IMR-90 (cell line): Measurements from ENCODE around the gene PDZRN3. TPM values are rescaled to one million over a fixed set of nuclear protein-coding genes. Genes with fewer than 3 reads are reported as not detected.

Experiments used
- ATAC-seq: fragments of 200-7000 bp; cut with Tn5 transposase; 2 replicates; pipeline ENCODE4 v1.9.1; 2020; ENCODE audit warnings: low read depth, mild to moderate bottlenecking, moderate library complexity
- BruUV-seq: library from RNA; stranded (reverse); fragments of 400-500 nt; replicated peaks from 2 replicates; lab custom pipeline; 2021; lab: Mats Ljungman, UMichigan
- CTCF ChIA-PET: fragments of 300-600 bp; formaldehyde crosslinking; extraction: SDS; loops from one replicate; lab custom pipeline; 2021; ENCODE audit warnings: antibody characterized with exemption; lab: Yijun Ruan, JAX
- POLR2A ChIA-PET: fragments of 300-600 bp; sonication (Branson Sonifier 250); formaldehyde crosslinking; loops from one replicate; lab custom pipeline; 2022; ENCODE audit warnings: antibody characterized with exemption; ENCODE audit not compliant: unreplicated experiment; lab: Charles Lee
- DNase-seq: peaks from one replicate; pipeline ENCODE4 v3.0.0; 2013
- H2AFZ ChIP-seq: replicated peaks from 2 replicates; pipeline ENCODE3; 2013; ENCODE audit warnings: low read length, mild to moderate bottlenecking; ENCODE audit not compliant: poor library complexity
- H2AK5ac ChIP-seq: 2 replicates; pipeline ENCODE4 v1.6.1; 2013; ENCODE audit warnings: low read depth, low read length, inconsistent platforms
- H2AK9ac ChIP-seq: replicated peaks from 2 replicates; pipeline ENCODE3; 2013; ENCODE audit warnings: mild to moderate bottlenecking, low read depth, low read length, moderate library complexity; ENCODE audit not compliant: poor library complexity
- H2BK120ac ChIP-seq: 2 replicates; pipeline ENCODE4 v1.6.1; 2013; ENCODE audit warnings: low read depth, low read length, inconsistent platforms
- H2BK15ac ChIP-seq: 3 replicates; pipeline ENCODE4 v1.6.1; 2013; ENCODE audit warnings: low read depth, low read length, inconsistent platforms
- H2BK20ac ChIP-seq: 2 replicates; pipeline ENCODE4 v1.6.1; 2013; ENCODE audit warnings: low read depth, mild to moderate bottlenecking, inconsistent platforms, low read length, moderate library complexity
- H2BK5ac ChIP-seq: 2 replicates; pipeline ENCODE4 v1.6.1; 2013; ENCODE audit warnings: mild to moderate bottlenecking, low read depth, low read length, inconsistent platforms; ENCODE audit not compliant: poor library complexity, severe bottlenecking
- H3K14ac ChIP-seq: replicated peaks from 2 replicates; pipeline ENCODE4 v1.6.1; 2013; ENCODE audit warnings: low read depth, low read length, inconsistent platforms
- H3K18ac ChIP-seq: 2 replicates; pipeline ENCODE4 v1.6.1; 2013; ENCODE audit warnings: low read depth, low read length, control low read depth
- H3K23ac ChIP-seq: 2 replicates; pipeline ENCODE4 v1.6.1; 2013; ENCODE audit warnings: low read depth, low read length, inconsistent platforms
- H3K27ac ChIP-seq: 2 replicates; pipeline ENCODE4 v1.5.1; 2013; ENCODE audit warnings: mild to moderate bottlenecking, control low read depth, low read length; ENCODE audit not compliant: insufficient read depth
- H3K27me3 ChIP-seq: 2 replicates; pipeline ENCODE4 v1.6.1; 2013; ENCODE audit warnings: low read length; ENCODE audit not compliant: control insufficient read depth, insufficient read depth
- H3K36me3 ChIP-seq: 2 replicates; pipeline ENCODE4 v1.6.1; 2013; ENCODE audit warnings: low read length, mixed read lengths; ENCODE audit not compliant: control insufficient read depth, insufficient read depth
- H3K4ac ChIP-seq: 2 replicates; pipeline ENCODE4 v1.6.1; 2013; ENCODE audit warnings: low read depth, low read length, inconsistent platforms
- H3K4me1 ChIP-seq: 2 replicates; pipeline ENCODE4 v1.6.1; 2013; ENCODE audit warnings: low read length, mixed read lengths; ENCODE audit not compliant: control insufficient read depth, insufficient read depth
- H3K4me2 ChIP-seq: 2 replicates; pipeline ENCODE4 v1.6.1; 2013; ENCODE audit warnings: low read depth, mild to moderate bottlenecking, control low read depth, low read length, moderate library complexity
- H3K4me3 ChIP-seq: 2 replicates; pipeline ENCODE4 v1.5.1; 2013; ENCODE audit warnings: low read depth, mild to moderate bottlenecking, control low read depth, low read length, moderate library complexity; ENCODE audit not compliant: insufficient read depth
- H3K56ac ChIP-seq: 2 replicates; pipeline ENCODE4 v1.6.1; 2013; ENCODE audit warnings: low read length, inconsistent platforms; ENCODE audit not compliant: insufficient read depth; ENCODE audit errors: extremely low read depth
- H3K79me1 ChIP-seq, 2 experiments: 2 replicates each; pipeline ENCODE4 v1.6.1; 2013; ENCODE audit warnings: low read length in 2 of 2, inconsistent platforms in 1 of 2, low read depth in 1 of 2
- H3K9ac ChIP-seq: 2 replicates; pipeline ENCODE4 v1.6.1; 2013; ENCODE audit warnings: low read depth, low read length, control low read depth
- H3K9me1 ChIP-seq: 2 replicates; pipeline ENCODE4 v1.6.1; 2013; ENCODE audit warnings: low read length, inconsistent platforms; ENCODE audit not compliant: insufficient read depth
- H3K9me3 ChIP-seq: 2 replicates; pipeline ENCODE4 v1.6.1; 2013; ENCODE audit warnings: low read length; ENCODE audit not compliant: control insufficient read depth, insufficient read depth
- H4K20me1 ChIP-seq: 2 replicates; pipeline ENCODE4 v1.6.1; 2013; ENCODE audit warnings: low read length, inconsistent platforms; ENCODE audit not compliant: insufficient read depth
- H4K5ac ChIP-seq: 2 replicates; pipeline ENCODE4 v1.6.1; 2013; ENCODE audit warnings: mild to moderate bottlenecking, low read depth, low read length, control low read depth
- H4K8ac ChIP-seq, 2 experiments: 2 replicates each; pipeline ENCODE4 v1.6.1; 2013; ENCODE audit warnings: low read depth in 2 of 2, low read length in 2 of 2, control low read depth in 1 of 2, inconsistent platforms in 1 of 2
- H4K91ac ChIP-seq: 2 replicates; pipeline ENCODE4 v1.6.1; 2013; ENCODE audit warnings: low read depth, low read length, inconsistent platforms; ENCODE audit not compliant: insufficient read depth
- BHLHE40 ChIP-seq: fragments of 150-350 bp; IDR thresholded peaks from 2 replicates; pipeline ENCODE4 v1.6.1; 2016; ENCODE audit warnings: mild to moderate bottlenecking, low read depth, low read length
- CHD1 ChIP-seq: IDR thresholded peaks from 2 replicates; pipeline ENCODE4 v1.6.1; 2012; ENCODE audit warnings: low read depth, low read length, improper control_type of control experiment
- CTCF ChIP-seq: conservative IDR thresholded peaks from 2 replicates; pipeline ENCODE4 v1.5.1; 2012; ENCODE audit warnings: mild to moderate bottlenecking, low read depth, low read length, improper control_type of control experiment
- ELK1 ChIP-seq: fragments of 150-350 bp; IDR thresholded peaks from 2 replicates; pipeline ENCODE4 v1.6.1; 2016; ENCODE audit warnings: low read depth, mild to moderate bottlenecking, low read length, moderate library complexity, borderline replicate concordance
- FOS ChIP-seq: fragments of 150-350 bp; IDR thresholded peaks from 2 replicates; pipeline ENCODE4 v1.6.1; 2016; ENCODE audit warnings: low read depth, low read length
- MAFK ChIP-seq: IDR thresholded peaks from 2 replicates; pipeline ENCODE4 v1.6.1; 2012; ENCODE audit warnings: low read depth, low read length, improper control_type of control experiment
- MAZ ChIP-seq: IDR thresholded peaks from 2 replicates; pipeline ENCODE4 v1.6.1; 2012; ENCODE audit warnings: low read depth, mild to moderate bottlenecking, low read length, improper control_type of control experiment, moderate library complexity, borderline replicate concordance
- MXI1 ChIP-seq: IDR thresholded peaks from 2 replicates; pipeline ENCODE4 v1.6.1; 2012; ENCODE audit warnings: low read depth, mild to moderate bottlenecking, low read length, moderate library complexity, borderline replicate concordance
- NFE2L2 ChIP-seq: fragments of 150-350 bp; IDR thresholded peaks from 2 replicates; pipeline ENCODE4 v1.6.1; 2016; ENCODE audit warnings: low read depth, mild to moderate bottlenecking, low read length
- SMC3 ChIP-seq: fragments of 150-350 bp; IDR thresholded peaks from 2 replicates; pipeline ENCODE4 v1.6.1; 2016; ENCODE audit warnings: low read depth, mild to moderate bottlenecking, antibody characterized with exemption, low read length, moderate library complexity
- WGBS, 2 experiments: methylation state at CpG; one replicate each; pipeline versions ENCODE4 v1.1.5 to v1.1.7; 2013; ENCODE audit warnings: missing lambda C conversion rate in 2 of 2; ENCODE audit not compliant: insufficient read length in 1 of 2; ENCODE audit errors: extremely low coverage in 2 of 2; 5-methylcytosine and 5-hydroxymethylcytosine counted together
- dilution Hi-C: fragments of 300-500 bp; cut with HindIII; formaldehyde crosslinking; loops from one replicate; pipeline ENCODE4 v1.14.3; 2018; ENCODE audit warnings: low sequenced_read_pairs; ENCODE audit not compliant: unreplicated experiment
- in situ Hi-C: fragments of 300-500 bp; cut with MboI; formaldehyde crosslinking; loops from 3 replicates; pipeline ENCODE4 v1.14.3; 2019; ENCODE audit warnings: low sequenced_read_pairs, inconsistent platforms, mixed read lengths
- intact Hi-C: fragments of 100-400 bp; cut with micrococcal nuclease; formaldehyde crosslinking; loops from 2 replicates; pipeline ENCODE4 v1.10.0; 2022
- polyA plus RNA-seq, 3 experiments: library from polyadenylated mRNA; depleted of rRNA; stranded (reverse); fragments of >200 nt; gene quantifications; 2 replicates each; pipeline ENCODE4 v1.2.3, GENCODE V29; 2012; ENCODE audit warnings: low replicate concordance in 1 of 3
- total RNA-seq: library from RNA; depleted of rRNA; stranded (reverse); fragments of >200 nt; gene quantifications from 2 replicates; pipeline ENCODE4 v1.2.3, GENCODE V29; 2012

The PDZRN3 gene
- total and polyA plus RNA-seq, 2 of the 4 experiments (the other 2 are of a cell fraction) = 9.4 to 17.0 TPM

GRCh38 chr3:73419179-73419803, 205.4 kb downstream of the PDZRN3 start:
- Histone ChIP-seq H4K91ac (peak overlapping the region; percentile 50; the same call in 1 of the 2 replicates), H4K8ac (peak overlapping the region; percentile 7 to 47; a peak in 2 of 4 replicates), H4K5ac (0 out of 2 replicates have a peak overlapping the region, but pooled peaks have one; percentile 2), H3K18ac (peak overlapping the region; percentile 7), H3K36me3 (no peaks in the 10 kb centered on the region), H2AK9ac (no peak overlapping the region), H2BK120ac (0 out of 2 replicates have a peak overlapping the region, but pooled peaks have one; percentile 1), H2AK5ac (no peak overlapping the region), H2BK20ac (0 out of 2 replicates have a peak overlapping the region, but pooled peaks have one; percentile 3), H3K27me3 (no peaks in the 10 kb centered on the region), H3K4ac (peak overlapping the region; percentile 4; the same call in 1 of the 2 replicates), H3K14ac (no peak overlapping the region), H4K20me1 (peaks cover 4% of the 10 kb centered on the region; the same call in 1 of the 2 replicates), H2BK15ac (peak overlapping the region; percentile 56; the same call in 2 of the 3 replicates), H3K4me1 (peaks cover 6% of the 10 kb centered on the region; the same call in 1 of the 2 replicates), H3K9ac (peak overlapping the region; percentile 10; the same call in 1 of the 2 replicates), H2BK5ac (peak overlapping the region; percentile 31), H3K4me2 (peak overlapping the region; percentile 53), H3K4me3 (no peak overlapping the region), H3K56ac (no peak overlapping the region), H3K79me1 (peaks cover 0 to 11% of the 10 kb centered on the region in 2 experiments; a peak in 1 of 4 replicates), H3K27ac (peak overlapping the region; percentile 71; the same call in 1 of the 2 replicates), H3K23ac (no peak overlapping the region), H3K9me1 (peaks cover 6% of the 10 kb centered on the region; the same call in 1 of the 2 replicates), H3K9me3 (no peaks in the 10 kb centered on the region), H2AFZ (peak overlapping the region; percentile 44)
- in situ Hi-C loops = no loop called here
- TF ChIP-seq MAFK (peak; percentile 36), BHLHE40 (peak; percentile 90), NFE2L2 (no peak), MAZ (no peak), ELK1 (no peak), FOS (0 out of 2 replicates have a peak, but pooled peaks have one; percentile 29), CHD1 (no peak), SMC3 (peak; percentile 12; the same call in 1 of the 2 replicates), CTCF (peak; percentile 44), MXI1 (no peak)
- POLR2A ChIA-PET = no interaction called here
- no TSS peak for BruUV-seq
- intact Hi-C loops = no loop called here
- 76% methylated on average over 2 of the region's 14 CpGs; no CpG with 5 or more reads in 1 of the 2 experiments for WGBS, 2 experiments
- CTCF ChIA-PET = interaction anchor here (1.0 kb wide), 1 partner anchor 51 kb away, joined by 3 read pairs; no protein-coding TSS in a partner anchor
- dilution Hi-C loops = no loop called here
- ATAC-seq (peak; percentile 90), DNase-seq (peak; percentile 89)
